Prostate gland (tissue), 2 donors: ENCODE results near the gene CYTH2.

Source experiments
- POLR2AphosphoS5 ChIP-seq: sonication (generic); formaldehyde crosslinking; IDR thresholded peaks from one replicate; pipeline ENCODE4 v1.6.1; 2017; ENCODE audit warnings: antibody characterized with exemption
- TF ChIP-seq, protein P1 (sequence below), 4 experiments: fragments of 200-600 bp in 2 of 4; fragments of 450-650 bp in 2 of 4; sonication (generic) in 2 of 4; IDR thresholded peaks; 1 replicate in 3 of 4; 2 replicates in 1 of 4; pipeline ENCODE4 v1.5.1; 2016 to 2019; ENCODE audit warnings: antibody characterized with exemption in 4 of 4, mild to moderate bottlenecking in 2 of 4, moderate library complexity in 2 of 4

DNA sequence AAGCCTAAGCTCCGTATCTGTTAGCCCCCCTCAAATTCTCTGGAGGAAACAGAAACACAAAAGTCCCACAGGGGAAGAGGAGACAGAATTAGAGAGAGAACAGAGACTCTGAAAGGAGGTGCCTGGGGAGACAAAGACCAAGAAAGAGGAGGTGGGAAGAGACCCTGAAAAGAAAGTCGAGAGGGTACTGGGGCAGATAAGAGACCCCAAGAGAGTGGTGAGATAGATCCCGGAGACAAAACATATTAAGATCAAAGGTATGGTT lies 24.3 kb upstream of the CYTH2 start:
- no peak for TF ChIP-seq POLR2AphosphoS5
- TF ChIP-seq, protein P1, sequence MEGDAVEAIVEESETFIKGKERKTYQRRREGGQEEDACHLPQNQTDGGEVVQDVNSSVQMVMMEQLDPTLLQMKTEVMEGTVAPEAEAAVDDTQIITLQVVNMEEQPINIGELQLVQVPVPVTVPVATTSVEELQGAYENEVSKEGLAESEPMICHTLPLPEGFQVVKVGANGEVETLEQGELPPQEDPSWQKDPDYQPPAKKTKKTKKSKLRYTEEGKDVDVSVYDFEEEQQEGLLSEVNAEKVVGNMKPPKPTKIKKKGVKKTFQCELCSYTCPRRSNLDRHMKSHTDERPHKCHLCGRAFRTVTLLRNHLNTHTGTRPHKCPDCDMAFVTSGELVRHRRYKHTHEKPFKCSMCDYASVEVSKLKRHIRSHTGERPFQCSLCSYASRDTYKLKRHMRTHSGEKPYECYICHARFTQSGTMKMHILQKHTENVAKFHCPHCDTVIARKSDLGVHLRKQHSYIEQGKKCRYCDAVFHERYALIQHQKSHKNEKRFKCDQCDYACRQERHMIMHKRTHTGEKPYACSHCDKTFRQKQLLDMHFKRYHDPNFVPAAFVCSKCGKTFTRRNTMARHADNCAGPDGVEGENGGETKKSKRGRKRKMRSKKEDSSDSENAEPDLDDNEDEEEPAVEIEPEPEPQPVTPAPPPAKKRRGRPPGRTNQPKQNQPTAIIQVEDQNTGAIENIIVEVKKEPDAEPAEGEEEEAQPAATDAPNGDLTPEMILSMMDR (IDR thresholded peaks at IDR 0.05), result no peak
